ENCODE measurements around the gene COL27A1. TPM values are rescaled to one million over a fixed set of nuclear protein-coding genes. Genes with fewer than 3 reads are reported as not detected.

The COL27A1 gene
- total and polyA plus RNA-seq, 3 donors from 2014 or later: 9.3 to 68.8 (median 25.7) TPM

GRCh38 chr9:114341152-114341830 lies 186.0 kb downstream of the COL27A1 start:
- TF ChIP-seq POLR2A (IDR thresholded peaks at IDR 0.05): no peak
- TF ChIP-seq, protein P1, sequence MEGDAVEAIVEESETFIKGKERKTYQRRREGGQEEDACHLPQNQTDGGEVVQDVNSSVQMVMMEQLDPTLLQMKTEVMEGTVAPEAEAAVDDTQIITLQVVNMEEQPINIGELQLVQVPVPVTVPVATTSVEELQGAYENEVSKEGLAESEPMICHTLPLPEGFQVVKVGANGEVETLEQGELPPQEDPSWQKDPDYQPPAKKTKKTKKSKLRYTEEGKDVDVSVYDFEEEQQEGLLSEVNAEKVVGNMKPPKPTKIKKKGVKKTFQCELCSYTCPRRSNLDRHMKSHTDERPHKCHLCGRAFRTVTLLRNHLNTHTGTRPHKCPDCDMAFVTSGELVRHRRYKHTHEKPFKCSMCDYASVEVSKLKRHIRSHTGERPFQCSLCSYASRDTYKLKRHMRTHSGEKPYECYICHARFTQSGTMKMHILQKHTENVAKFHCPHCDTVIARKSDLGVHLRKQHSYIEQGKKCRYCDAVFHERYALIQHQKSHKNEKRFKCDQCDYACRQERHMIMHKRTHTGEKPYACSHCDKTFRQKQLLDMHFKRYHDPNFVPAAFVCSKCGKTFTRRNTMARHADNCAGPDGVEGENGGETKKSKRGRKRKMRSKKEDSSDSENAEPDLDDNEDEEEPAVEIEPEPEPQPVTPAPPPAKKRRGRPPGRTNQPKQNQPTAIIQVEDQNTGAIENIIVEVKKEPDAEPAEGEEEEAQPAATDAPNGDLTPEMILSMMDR (IDR thresholded peaks at IDR 0.05): no peak
- no peaks in the 10 kb centered on the region for H3K9me3 ChIP-seq
- H3K4me3 ChIP-seq: no peak overlapping the region
- DNase-seq: no peak
- WGBS, 2 donors: 91 to 93% methylated on average over 8 to 12 of the region's 12 CpGs
- H3K27ac ChIP-seq: no peak overlapping the region
- H3K27me3 ChIP-seq: no peaks in the 10 kb centered on the region
- H3K4me1 ChIP-seq: no peaks in the 10 kb centered on the region
- intact Hi-C loops (cut with DNase I; ENCODE audit: low total_unique reads): no loop called here
- H3K36me3 ChIP-seq (ENCODE audit: low read depth, missing control alignments): no peaks in the 10 kb centered on the region

DNA sequence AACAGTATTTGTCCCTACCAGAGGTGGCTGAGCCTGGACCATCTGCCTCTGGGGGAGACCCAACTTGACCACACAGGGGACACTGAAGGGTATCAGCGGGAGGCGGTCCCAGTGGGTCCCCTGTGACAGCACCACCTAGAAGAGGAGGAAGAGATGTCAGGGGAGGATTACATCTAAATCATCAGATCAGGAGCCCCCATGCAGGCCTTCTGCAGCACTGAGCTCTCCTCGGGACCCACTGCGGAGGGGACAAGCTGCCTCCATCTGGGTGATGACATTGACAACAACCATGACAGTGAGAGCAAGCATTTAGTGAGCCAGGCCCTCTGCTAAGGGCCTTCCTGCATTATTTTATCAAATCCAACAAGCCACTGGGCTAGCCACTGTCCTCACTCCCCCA lies 186.7 kb downstream of the COL27A1 start:
- Histone ChIP-seq H3K4me1 (no peaks in the 10 kb centered on the region), H3K9me3 (no peaks in the 10 kb centered on the region), H3K27ac (no peak overlapping the region), H3K36me3 (ENCODE audit: low read depth, missing control alignments) (no peaks in the 10 kb centered on the region), H3K4me3 (no peak overlapping the region), H3K27me3 (no peaks in the 10 kb centered on the region)
- intact Hi-C loops (cut with DNase I; ENCODE audit: low total_unique reads): no loop called here
- TF ChIP-seq, protein P1 (IDR thresholded peaks at IDR 0.05): no peak
- TF ChIP-seq POLR2A (IDR thresholded peaks at IDR 0.05): no peak
- 82 to 100% methylated on average over 4 of the region's 4 CpGs for WGBS, 2 donors
- DNase-seq: no peak

- 86 to 89% methylated on average over 5 of the region's 5 CpGs for WGBS, 2 donors
- DNase-seq: no peak
- Histone ChIP-seq H3K4me1 (no peaks in the 10 kb centered on the region), H3K36me3 (ENCODE audit: low read depth, missing control alignments) (no peaks in the 10 kb centered on the region), H3K27ac (no peak overlapping the region), H3K27me3 (no peaks in the 10 kb centered on the region), H3K9me3 (no peaks in the 10 kb centered on the region), H3K4me3 (no peak overlapping the region)
- TF ChIP-seq, protein P1 (IDR thresholded peaks at IDR 0.05): no peak
- TF ChIP-seq POLR2A (IDR thresholded peaks at IDR 0.05): no peak
- intact Hi-C loops (cut with DNase I; ENCODE audit: low total_unique reads): no loop called here
Observed at GRCh38 chr9:114342755-114343440, 187.6 kb downstream of the COL27A1 start.

DNA sequence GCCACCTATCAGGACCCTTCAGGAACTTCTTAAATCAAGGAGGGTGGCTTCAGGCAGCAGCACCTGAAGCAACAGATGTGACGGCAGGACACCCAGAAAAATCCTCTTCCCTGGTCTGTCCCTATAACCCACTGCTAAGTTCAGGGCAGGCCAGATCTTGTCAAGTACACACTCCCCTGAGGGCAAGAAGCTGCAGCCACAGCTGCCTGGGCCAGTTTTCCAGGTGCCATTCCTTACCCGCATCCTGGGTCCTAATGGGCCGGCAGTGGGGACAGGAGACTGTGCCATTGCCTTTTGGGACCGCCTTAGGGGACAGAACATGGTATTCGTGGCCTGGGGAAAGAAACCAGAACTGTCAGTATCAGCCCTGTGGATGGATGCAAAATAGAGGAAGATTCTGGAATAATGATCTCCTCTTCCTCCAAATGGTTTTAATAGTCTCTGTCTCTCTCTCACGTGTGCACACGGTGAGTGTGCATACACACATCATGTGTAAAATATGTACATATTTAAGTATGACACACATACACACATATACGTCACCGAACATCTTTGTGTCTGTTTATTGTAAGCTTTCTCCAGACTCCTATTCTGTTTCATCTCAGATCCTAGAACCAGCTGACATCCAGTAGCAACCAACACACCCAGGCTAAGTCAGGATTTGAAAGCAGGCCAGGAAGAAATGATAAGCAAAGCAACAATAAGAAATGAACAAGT lies 188.3 kb downstream of the COL27A1 start:
- no peaks in the 10 kb centered on the region for H3K27me3 ChIP-seq
- no peaks in the 10 kb centered on the region for H3K36me3 ChIP-seq (ENCODE audit: low read depth, missing control alignments)
- H3K27ac ChIP-seq: no peak overlapping the region
- no peaks in the 10 kb centered on the region for H3K4me1 ChIP-seq
- TF ChIP-seq, protein P1 (IDR thresholded peaks at IDR 0.05): no peak
- TF ChIP-seq POLR2A (IDR thresholded peaks at IDR 0.05): no peak
- WGBS, 2 donors: 92 to 94% methylated on average over 9 of the region's 9 CpGs
- intact Hi-C loops (cut with DNase I; ENCODE audit: low total_unique reads): no loop called here
- DNase-seq: no peak
- H3K4me3 ChIP-seq: no peak overlapping the region
- no peaks in the 10 kb centered on the region for H3K9me3 ChIP-seq

Measured in testis (tissue), 3 donors.